ENCODE measurements around the gene RPRD1A. TPM values are rescaled to one million over a fixed set of nuclear protein-coding genes. Genes with fewer than 3 reads are reported as not detected.

Gene RPRD1A
- total RNA-seq, 1 experiment from 2014 or later = 65.1 TPM

DNA sequence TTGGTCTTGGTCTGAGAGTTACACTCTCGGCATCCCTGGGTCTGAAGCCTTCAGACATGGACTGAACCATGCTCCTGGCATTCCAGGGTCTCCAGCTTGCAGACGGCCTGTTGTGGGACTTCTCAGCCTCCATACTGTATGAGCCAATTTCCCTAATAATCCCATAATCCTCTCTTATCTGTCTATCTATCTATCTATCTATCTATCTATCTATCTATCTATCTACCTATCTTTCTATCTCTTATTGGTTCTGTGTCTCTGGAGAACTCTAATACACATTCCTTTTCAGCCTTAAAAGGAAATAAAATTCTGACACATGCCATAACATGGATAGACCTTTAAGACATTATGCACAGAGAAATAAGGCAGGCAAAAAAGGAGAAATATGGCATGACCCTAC is 37.4 kb upstream of the RPRD1A start:
- intact Hi-C loops (cut with micrococcal nuclease; ENCODE audit: unreplicated experiment) = no loop called here
- POLR2A ChIA-PET (ENCODE audit: low non-redundant PET) = no interaction called here
- Histone ChIP-seq H3K27me3 (replicated peaks; ENCODE audit: insufficient read depth, low read depth, low read length, poor library complexity) (no peaks in the 10 kb centered on the region), H3K27ac (ENCODE audit: low read depth, low read length, poor library complexity, severe bottlenecking) (no peak overlapping the region), H3K36me3 (ENCODE audit: insufficient read depth, low read length, poor library complexity, severe bottlenecking) (peaks cover 6% of the 10 kb centered on the region), H3K9me3 (ENCODE audit: low read depth, low read length, poor library complexity, severe bottlenecking) (peaks cover 4% of the 10 kb centered on the region), H3K4me1 (ENCODE audit: insufficient read depth, low read length, poor library complexity, severe bottlenecking) (no peaks in the 10 kb centered on the region), H3K4me3 (ENCODE audit: low read depth, low read length, poor library complexity, severe bottlenecking) (no peak overlapping the region)
- CTCF ChIA-PET = no interaction called here
- DNase-seq (ENCODE audit: low spot score) = no peak
- TF ChIP-seq, protein P1, sequence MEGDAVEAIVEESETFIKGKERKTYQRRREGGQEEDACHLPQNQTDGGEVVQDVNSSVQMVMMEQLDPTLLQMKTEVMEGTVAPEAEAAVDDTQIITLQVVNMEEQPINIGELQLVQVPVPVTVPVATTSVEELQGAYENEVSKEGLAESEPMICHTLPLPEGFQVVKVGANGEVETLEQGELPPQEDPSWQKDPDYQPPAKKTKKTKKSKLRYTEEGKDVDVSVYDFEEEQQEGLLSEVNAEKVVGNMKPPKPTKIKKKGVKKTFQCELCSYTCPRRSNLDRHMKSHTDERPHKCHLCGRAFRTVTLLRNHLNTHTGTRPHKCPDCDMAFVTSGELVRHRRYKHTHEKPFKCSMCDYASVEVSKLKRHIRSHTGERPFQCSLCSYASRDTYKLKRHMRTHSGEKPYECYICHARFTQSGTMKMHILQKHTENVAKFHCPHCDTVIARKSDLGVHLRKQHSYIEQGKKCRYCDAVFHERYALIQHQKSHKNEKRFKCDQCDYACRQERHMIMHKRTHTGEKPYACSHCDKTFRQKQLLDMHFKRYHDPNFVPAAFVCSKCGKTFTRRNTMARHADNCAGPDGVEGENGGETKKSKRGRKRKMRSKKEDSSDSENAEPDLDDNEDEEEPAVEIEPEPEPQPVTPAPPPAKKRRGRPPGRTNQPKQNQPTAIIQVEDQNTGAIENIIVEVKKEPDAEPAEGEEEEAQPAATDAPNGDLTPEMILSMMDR (conservative IDR thresholded peaks at IDR 0.05; ENCODE audit: low read depth, low read length) = no peak
- no peak for TF ChIP-seq EZH2 (IDR thresholded peaks at IDR 0.05; ENCODE audit: borderline replicate concordance, low read depth, low read length, poor library complexity, severe bottlenecking)
- BruUV-seq (replicated peaks) = no TSS peak

DNA sequence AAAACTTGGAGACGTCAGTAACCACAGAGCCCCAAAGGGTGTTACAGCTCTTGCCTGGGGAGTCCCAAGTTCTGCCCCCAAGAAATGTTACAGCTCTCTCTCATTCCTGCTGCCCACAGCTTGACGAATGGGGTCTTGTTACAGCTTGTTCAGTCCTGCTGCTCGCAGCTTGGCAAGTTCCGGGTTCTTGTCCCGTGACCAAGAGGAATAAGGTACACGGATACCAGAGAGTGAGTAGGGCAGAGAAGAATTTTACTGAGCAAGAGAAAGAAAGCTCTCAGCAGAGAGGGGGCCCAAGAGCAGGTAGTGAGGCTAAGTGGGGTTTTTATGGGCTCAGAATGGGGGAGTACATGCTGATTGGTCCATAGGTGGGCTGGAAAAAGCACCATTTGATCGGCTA is 34.6 kb upstream of the RPRD1A start:
- Histone ChIP-seq H3K36me3 (ENCODE audit: insufficient read depth, low read length, poor library complexity, severe bottlenecking) (no peaks in the 10 kb centered on the region), H3K27me3 (replicated peaks; ENCODE audit: insufficient read depth, low read depth, low read length, poor library complexity) (no peaks in the 10 kb centered on the region), H3K9me3 (ENCODE audit: low read depth, low read length, poor library complexity, severe bottlenecking) (peaks cover 4% of the 10 kb centered on the region), H3K4me3 (ENCODE audit: low read depth, low read length, poor library complexity, severe bottlenecking) (no peak overlapping the region), H3K4me1 (ENCODE audit: insufficient read depth, low read length, poor library complexity, severe bottlenecking) (no peaks in the 10 kb centered on the region), H3K27ac (ENCODE audit: low read depth, low read length, poor library complexity, severe bottlenecking) (no peak overlapping the region)
- no TSS peak for BruUV-seq (replicated peaks)
- CTCF ChIA-PET = no interaction called here
- intact Hi-C loops (cut with micrococcal nuclease; ENCODE audit: unreplicated experiment) = no loop called here
- TF ChIP-seq, protein P1 (conservative IDR thresholded peaks at IDR 0.05; ENCODE audit: low read depth, low read length) = no peak
- no peak for TF ChIP-seq EZH2 (IDR thresholded peaks at IDR 0.05; ENCODE audit: borderline replicate concordance, low read depth, low read length, poor library complexity, severe bottlenecking)
- POLR2A ChIA-PET (ENCODE audit: low non-redundant PET) = no interaction called here
- DNase-seq (ENCODE audit: low spot score) = no peak

DNA sequence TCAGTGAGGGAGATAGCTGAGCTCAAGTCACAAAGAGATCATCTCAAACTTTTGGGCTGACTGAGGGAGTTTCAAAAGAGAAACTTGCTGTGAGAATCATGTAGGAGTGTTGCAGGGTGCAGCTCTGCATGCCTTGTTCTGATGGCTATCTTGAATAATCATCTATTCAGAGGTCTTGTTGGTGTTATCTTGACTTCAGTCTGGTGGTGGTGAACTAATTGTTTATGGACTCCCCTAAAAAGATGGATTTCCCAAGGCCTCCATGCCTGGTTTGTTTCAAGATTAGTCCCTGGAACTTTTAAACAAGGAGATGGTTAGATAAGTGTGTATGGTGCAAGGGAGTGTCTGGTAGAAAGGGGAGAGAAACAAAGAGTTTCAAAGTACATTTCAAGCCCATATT is 32.0 kb upstream of the RPRD1A start:
- ChIA-PET POLR2A (ENCODE audit: low non-redundant PET) (interaction anchor here (0.6 kb wide), 1 partner anchor 1478 kb away, joined by 3 read pairs; no protein-coding TSS in a partner anchor), CTCF (no interaction called here)
- no peaks in the 10 kb centered on the region for H3K27me3 ChIP-seq (replicated peaks; ENCODE audit: insufficient read depth, low read depth, low read length, poor library complexity)
- TF ChIP-seq, protein P1 (conservative IDR thresholded peaks at IDR 0.05; ENCODE audit: low read depth, low read length) = no peak
- no peak for TF ChIP-seq EZH2 (IDR thresholded peaks at IDR 0.05; ENCODE audit: borderline replicate concordance, low read depth, low read length, poor library complexity, severe bottlenecking)
- H3K9me3 ChIP-seq (ENCODE audit: low read depth, low read length, poor library complexity, severe bottlenecking) = peaks cover 4% of the 10 kb centered on the region
- H3K27ac ChIP-seq (ENCODE audit: low read depth, low read length, poor library complexity, severe bottlenecking) = no peak overlapping the region
- no TSS peak for BruUV-seq (replicated peaks)
- H3K36me3 ChIP-seq (ENCODE audit: insufficient read depth, low read length, poor library complexity, severe bottlenecking) = no peaks in the 10 kb centered on the region
- no peak overlapping the region for H3K4me3 ChIP-seq (ENCODE audit: low read depth, low read length, poor library complexity, severe bottlenecking)
- H3K4me1 ChIP-seq (ENCODE audit: insufficient read depth, low read length, poor library complexity, severe bottlenecking) = no peaks in the 10 kb centered on the region
- DNase-seq (ENCODE audit: low spot score) = no peak
- intact Hi-C loops (cut with micrococcal nuclease; ENCODE audit: unreplicated experiment) = no loop called here

All from A673 (cell line).